ENCODE measurements around the gene PCBP1.
"Not testable (repeated sequence)": the region's sequence is repeated elsewhere in the genome, so short reads cannot be mapped to it uniquely, and the experiment has no call there.

PCBP1 gene

GRCh38 chr2:70133491-70134322 is 46.4 kb downstream of the PCBP1 start:
- H3K4me3 ChIP-seq (ENCODE audit: low read depth in 1 of 5, low read length in 5 of 5), result peak overlapping the region in 1 of 5 donors; percentile 17
- H3K27ac ChIP-seq (ENCODE audit: low read depth, low read length), result peak overlapping the region; percentile 100
- no peaks in the 10 kb centered on the region for H3K9me3 ChIP-seq (ENCODE audit: control insufficient read depth in 5 of 5, low read length in 5 of 5)
- no peaks in the 10 kb centered on the region for H3K36me3 ChIP-seq (ENCODE audit: control insufficient read depth in 5 of 5, insufficient read depth in 5 of 5, low read length in 5 of 5)
- H3K4me1 ChIP-seq (ENCODE audit: control insufficient read depth in 5 of 5, insufficient read depth in 5 of 5, low read length in 5 of 5), result peaks cover 17 to 51% (median 40%) of the 10 kb centered on the region in 5 donors
- no peaks in the 10 kb centered on the region for H3K27me3 ChIP-seq (ENCODE audit: control insufficient read depth in 5 of 5, insufficient read depth in 4 of 5, low read length in 5 of 5)
- H3K9ac ChIP-seq (ENCODE audit: low read length in 5 of 5), result peak overlapping the region; percentile 14 to 79 (median 51)

GRCh38 chr2:70134323-70134983 is 47.2 kb downstream of the PCBP1 start:
- not testable (repeated sequence) for H3K9me3 ChIP-seq (ENCODE audit: control insufficient read depth in 5 of 5, low read length in 5 of 5); H3K27me3 ChIP-seq (ENCODE audit: control insufficient read depth in 5 of 5, insufficient read depth in 4 of 5, low read length in 5 of 5); H3K36me3 ChIP-seq (ENCODE audit: control insufficient read depth in 5 of 5, insufficient read depth in 5 of 5, low read length in 5 of 5)
- Histone ChIP-seq H3K4me1 (ENCODE audit: control insufficient read depth in 5 of 5, insufficient read depth in 5 of 5, low read length in 5 of 5) (peaks cover 17 to 51% (median 41%) of the 10 kb centered on the region in 5 donors), H3K27ac (ENCODE audit: low read depth, low read length) (peak overlapping the region; percentile 100), H3K4me3 (ENCODE audit: low read depth in 1 of 5, low read length in 5 of 5) (peak overlapping the region in 1 of 5 donors; percentile 6), H3K9ac (ENCODE audit: low read length in 5 of 5) (peak overlapping the region in 1 of 5 donors; percentile 14)
